HEK293 (cell line): Measurements from ENCODE around the gene PCYOX1L.

Experiments
- CTCF ChIA-PET: fragments of 350-600 bp; formaldehyde crosslinking; extraction: SDS; loops from one replicate; lab custom pipeline; 2021; ENCODE audit warnings: antibody characterized with exemption; lab: Yijun Ruan, JAX
- POLR2A ChIA-PET: fragments of 300-600 bp; formaldehyde crosslinking; extraction: SDS; loops from one replicate; lab custom pipeline; 2020; ENCODE audit warnings: antibody characterized with exemption, inconsistent platforms; lab: Yijun Ruan, JAX
- H3K27ac ChIP-seq: fragments of 200-500 bp; sonication (Bioruptor generic); 2 replicates; pipeline ENCODE4 v1.5.1; 2014; ENCODE audit warnings: low read depth, low read length, control low read depth, inconsistent platforms; ENCODE audit errors: extremely low read depth
- H3K36me3 ChIP-seq, 2 experiments: fragments of 200-500 bp in 1 of 2; sonication (Bioruptor generic) in 1 of 2; 1 replicate in 1 of 2; 2 replicates in 1 of 2; pipeline ENCODE4 v1.5.1; 2014 to 2017; ENCODE audit warnings: inconsistent platforms in 2 of 2, low read length in 2 of 2; ENCODE audit not compliant: control insufficient read depth in 2 of 2, insufficient read depth in 1 of 2
- H3K4me1 ChIP-seq: fragments of 200-500 bp; sonication (Bioruptor generic); 2 replicates; pipeline ENCODE4 v1.5.1; 2014; ENCODE audit warnings: mild to moderate bottlenecking, low read length, inconsistent platforms; ENCODE audit not compliant: control insufficient read depth, insufficient read depth
- H3K4me3 ChIP-seq: 2 replicates; pipeline ENCODE4 v1.5.1; 2011; ENCODE audit warnings: low read depth, mild to moderate bottlenecking, control low read depth, low read length, moderate library complexity
- H3K9me3 ChIP-seq: fragments of 200-500 bp; sonication (Bioruptor generic); 2 replicates; pipeline ENCODE4 v1.5.1; 2014; ENCODE audit warnings: low read depth, low read length, inconsistent platforms; ENCODE audit not compliant: control insufficient read depth, insufficient read depth
- GLI2 ChIP-seq: fragments of 450-650 bp; formaldehyde crosslinking; IDR thresholded peaks from 2 replicates; pipeline ENCODE4; 2017; ENCODE audit warnings: missing biosample characterization, missing genetic modification characterization, low read depth, borderline replicate concordance
- HOXA7 ChIP-seq: sonication (generic); formaldehyde crosslinking; IDR thresholded peaks from 2 replicates; pipeline ENCODE4 v1.8.1; 2022; ENCODE audit warnings: missing genetic modification reagents, borderline replicate concordance
- INSM2 ChIP-seq: fragments of 450-650 bp; formaldehyde crosslinking; IDR thresholded peaks from 2 replicates; pipeline ENCODE4 v1.5.1; 2016; ENCODE audit warnings: missing biosample characterization, missing genetic modification characterization
- KLF17 ChIP-seq: fragments of 450-650 bp; formaldehyde crosslinking; IDR thresholded peaks from 2 replicates; pipeline ENCODE4 v1.5.1; 2016; ENCODE audit warnings: missing biosample characterization, missing genetic modification characterization
- SP2 ChIP-seq: fragments of 450-650 bp; formaldehyde crosslinking; IDR thresholded peaks from 2 replicates; pipeline ENCODE4 v1.5.1; 2016; ENCODE audit warnings: missing biosample characterization, missing genetic modification characterization
- SP7 ChIP-seq: fragments of 450-650 bp; formaldehyde crosslinking; IDR thresholded peaks from 2 replicates; pipeline ENCODE4 v1.5.1; 2016; ENCODE audit warnings: missing biosample characterization, missing genetic modification characterization
- ZBTB11 ChIP-seq: fragments of 450-650 bp; formaldehyde crosslinking; conservative IDR thresholded peaks from 2 replicates; pipeline ENCODE4 v1.5.1; 2016; ENCODE audit warnings: low read depth, missing biosample characterization, missing genetic modification characterization
- ZBTB26 ChIP-seq: fragments of 450-650 bp; formaldehyde crosslinking; optimal IDR thresholded peaks from 2 replicates; pipeline ENCODE3; 2016; ENCODE audit warnings: missing biosample characterization, mild to moderate bottlenecking, missing genetic modification characterization
- ZFP37 ChIP-seq: fragments of 450-650 bp; formaldehyde crosslinking; IDR thresholded peaks from 2 replicates; pipeline ENCODE4 v1.5.1; 2016; ENCODE audit warnings: missing biosample characterization, missing genetic modification characterization
- ZNF112 ChIP-seq: fragments of 450-650 bp; formaldehyde crosslinking; IDR thresholded peaks from 2 replicates; pipeline ENCODE4 v1.5.0; 2017; ENCODE audit warnings: missing biosample characterization, missing genetic modification characterization
- ZNF175 ChIP-seq: fragments of 450-650 bp; formaldehyde crosslinking; IDR thresholded peaks from 2 replicates; pipeline ENCODE4 v1.5.1; 2016; ENCODE audit warnings: missing biosample characterization, missing genetic modification characterization
- ZNF2 ChIP-seq: fragments of 450-650 bp; formaldehyde crosslinking; IDR thresholded peaks from 2 replicates; pipeline ENCODE4 v1.5.1; 2016; ENCODE audit warnings: missing biosample characterization, missing genetic modification characterization
- ZNF26 ChIP-seq: fragments of 450-650 bp; formaldehyde crosslinking; IDR thresholded peaks from 2 replicates; pipeline ENCODE4 v1.5.1; 2016; ENCODE audit warnings: missing biosample characterization, missing genetic modification characterization
- ZNF391 ChIP-seq: fragments of 450-650 bp; formaldehyde crosslinking; IDR thresholded peaks from 2 replicates; pipeline ENCODE4 v1.5.1; 2016; ENCODE audit warnings: low read depth, missing biosample characterization, missing genetic modification characterization, borderline replicate concordance
- ZNF404 ChIP-seq: fragments of 450-650 bp; formaldehyde crosslinking; IDR thresholded peaks from 2 replicates; pipeline ENCODE4 v1.5.1; 2017; ENCODE audit warnings: missing biosample characterization, missing genetic modification characterization
- ZNF473 ChIP-seq: fragments of 450-650 bp; formaldehyde crosslinking; IDR thresholded peaks from 2 replicates; pipeline ENCODE4 v1.5.1; 2017; ENCODE audit warnings: missing biosample characterization, missing genetic modification characterization
- ZNF514 ChIP-seq: fragments of 450-650 bp; formaldehyde crosslinking; IDR thresholded peaks from 2 replicates; pipeline ENCODE4 v1.5.1; 2016; ENCODE audit warnings: missing biosample characterization, missing genetic modification characterization
- ZNF521 ChIP-seq: fragments of 450-650 bp; formaldehyde crosslinking; IDR thresholded peaks from 2 replicates; pipeline ENCODE4 v1.5.1; 2017; ENCODE audit warnings: missing biosample characterization, mild to moderate bottlenecking, missing genetic modification characterization
- ZNF585B ChIP-seq: fragments of 450-650 bp; formaldehyde crosslinking; IDR thresholded peaks from 2 replicates; pipeline ENCODE4 v1.5.1; 2016; ENCODE audit warnings: missing biosample characterization, missing genetic modification characterization
- ZNF624 ChIP-seq: fragments of 450-650 bp; formaldehyde crosslinking; IDR thresholded peaks from 2 replicates; pipeline ENCODE4 v1.5.1; 2017; ENCODE audit warnings: missing biosample characterization, missing genetic modification characterization
- ZNF658 ChIP-seq: fragments of 450-650 bp; formaldehyde crosslinking; IDR thresholded peaks from 2 replicates; pipeline ENCODE4; 2016; ENCODE audit warnings: missing biosample characterization, missing genetic modification characterization
- ZNF701 ChIP-seq: fragments of 450-650 bp; formaldehyde crosslinking; IDR thresholded peaks from 2 replicates; pipeline ENCODE4 v1.5.1; 2016; ENCODE audit warnings: missing biosample characterization, missing genetic modification characterization
- ZSCAN16 ChIP-seq: fragments of 450-650 bp; formaldehyde crosslinking; IDR thresholded peaks from 2 replicates; pipeline ENCODE4 v1.5.1; 2016; ENCODE audit warnings: missing biosample characterization, missing genetic modification characterization

Gene PCYOX1L

GRCh38 chr5:149341876-149342275, 16.0 kb upstream of the PCYOX1L start (continued):
- TF ChIP-seq ZNF624 (tag by site-specific recombination) (no peak), ZSCAN16 (no peak), ZNF2 (tag by site-specific recombination) (no peak), ZNF585B (tag by site-specific recombination) (no peak), HOXA7 (CRISPR knock-in tag) (no peak), ZNF658 (no peak), ZNF521 (no peak), SP2 (tag by site-specific recombination) (no peak), ZNF26 (tag by site-specific recombination) (no peak), GLI2 (tag by site-specific recombination) (no peak)
- TF ChIP-seq, all 188 proteins: peak for 0

GRCh38 chr5:149344151-149344550, 13.7 kb upstream of the PCYOX1L start:
- Histone ChIP-seq H3K4me3 (no peak overlapping the region), H3K27ac (no peak overlapping the region), H3K36me3 (peaks cover 14 to 29% of the 10 kb centered on the region in 2 experiments), H3K9me3 (no peaks in the 10 kb centered on the region), H3K4me1 (no peaks in the 10 kb centered on the region)
- POLR2A ChIA-PET = interaction anchor here (1.1 to 4.9 kb wide), 4 partner anchors 12 to 207 kb away, joined by 4 to 77 read pairs (median 14); partner anchors contain the start of genes CSNK1A1 and PCYOX1L
- CTCF ChIA-PET = interaction anchor here (0.5 to 1.0 kb wide), 6 partner anchors 25 to 591 kb away, joined by 3 to 4 read pairs (median 4); no protein-coding TSS in a partner anchor
- no peak for TF ChIP-seq ZNF112 (tag by site-specific recombination)
- no peak for TF ChIP-seq ZNF624 (tag by site-specific recombination)
- TF ChIP-seq ZNF391 (tag by site-specific recombination) = no peak

- POLR2A ChIA-PET = interaction anchor here (0.5 to 4.9 kb wide), 15 partner anchors 11 to 216 kb away, joined by 3 to 77 read pairs (median 4); partner anchors contain the start of genes CSNK1A1 and PCYOX1L
- Histone ChIP-seq H3K36me3 (peaks cover 25 to 38% of the 10 kb centered on the region in 2 experiments), H3K4me3 (peak within 1 kb of the TSS; percentile 94), H3K4me1 (no peaks in the 10 kb centered on the region), H3K9me3 (no peaks in the 10 kb centered on the region), H3K27ac (peak within 1 kb of the TSS; percentile 67)
- CTCF ChIA-PET = interaction anchor here (0.8 to 1.8 kb wide), 9 partner anchors 12 to 37 kb away, joined by 3 to 6 read pairs (median 4); partner anchors contain the start of gene PCYOX1L
- TF ChIP-seq ZNF404 (tag by site-specific recombination) (no peak), INSM2 (tag by site-specific recombination) (peak; percentile 12; the same call in 1 of the 2 replicates), KLF17 (tag by site-specific recombination) (peak; percentile 65), ZNF473 (0 out of 2 replicates have a peak, but pooled peaks have one; percentile 43), ZNF701 (tag by site-specific recombination) (no peak), ZFP37 (tag by site-specific recombination) (peak; percentile 98), ZNF514 (tag by site-specific recombination) (no peak), SP7 (tag by site-specific recombination) (peak; percentile 86), ZBTB26 (peak; percentile 84), GLI2 (tag by site-specific recombination) (no peak), ZNF175 (tag by site-specific recombination) (no peak), ZBTB11 (tag by site-specific recombination) (peak; percentile 98)
These were observed 12.5 kb upstream of the PCYOX1L start, which contains the start of gene GRPEL2 for GRCh38 chr5:149345147-149345891. Gene GRPEL2 (plus strand): TSS chr5:149345499. CDS start chr5:149345540, 41 bp downstream.
